Measurements from ENCODE around the gene PRDM13.
"Not testable (repeated sequence)": the region's sequence is repeated elsewhere in the genome, so short reads cannot be mapped to it uniquely, and the experiment has no call there.

PRDM13 gene

GRCh38 chr6:99603421-99604165 is 3.0 kb upstream of the PRDM13 start:
- DNase-seq (ENCODE audit: low read depth, low spot score), result no peak

- no peak for DNase-seq (ENCODE audit: low read depth, low spot score)
Observed at GRCh38 chr6:99604166-99605073, 2.2 kb upstream of the PRDM13 start.

GRCh38 chr6:99605074-99605734 is 1.4 kb upstream of the PRDM13 start:
- DNase-seq (ENCODE audit: low read depth, low spot score), result no peak

GRCh38 chr6:99605911-99606655 is 550 bp upstream of the PRDM13 start:
- DNase-seq (ENCODE audit: low read depth, low spot score), result no peak

- DNase-seq (ENCODE audit: low read depth, low spot score), result no peak
Observed at GRCh38 chr6:99607416-99608036, 893 bp downstream of the PRDM13 start.

GRCh38 chr6:99608059-99608885 is 1.6 kb downstream of the PRDM13 start:
- DNase-seq (ENCODE audit: low read depth, low spot score), result no peak

GRCh38 chr6:99608886-99609482 is 2.4 kb downstream of the PRDM13 start:
- no peak for DNase-seq (ENCODE audit: low read depth, low spot score)

GRCh38 chr6:99609905-99610489 is 3.4 kb downstream of the PRDM13 start:
- DNase-seq (ENCODE audit: low read depth, low spot score), result no peak

GRCh38 chr6:99611148-99611547 is 4.5 kb downstream of the PRDM13 start:
- no peak for DNase-seq (ENCODE audit: low read depth, low spot score)

GRCh38 chr6:99612551-99613408 is 6.1 kb downstream of the PRDM13 start:
- no peak for DNase-seq (ENCODE audit: low read depth, low spot score)

- DNase-seq (ENCODE audit: low read depth, low spot score), result no peak
Observed at GRCh38 chr6:99613409-99613704, 6.7 kb downstream of the PRDM13 start.

- DNase-seq (ENCODE audit: low read depth, low spot score), result no peak
Observed at GRCh38 chr6:99613705-99614429, 7.2 kb downstream of the PRDM13 start.

- DNase-seq (ENCODE audit: low read depth, low spot score), result no peak
Observed at GRCh38 chr6:99614430-99615186, 8.0 kb downstream of the PRDM13 start.

- no peak for DNase-seq (ENCODE audit: low read depth, low spot score)
Observed at GRCh38 chr6:99617131-99617530, 10.5 kb downstream of the PRDM13 start.

GRCh38 chr6:99618649-99619408 is 12.2 kb downstream of the PRDM13 start:
- no peak for DNase-seq (ENCODE audit: low read depth, low spot score)

- no peak for DNase-seq (ENCODE audit: low read depth, low spot score)
Observed at GRCh38 chr6:99619409-99619762, 12.8 kb downstream of the PRDM13 start.

- DNase-seq (ENCODE audit: low read depth, low spot score), result not testable (repeated sequence)
Observed at GRCh38 chr6:99622044-99622443, 15.4 kb downstream of the PRDM13 start.

Measured in activated naive CD8-positive, alpha-beta T cell treated with anti-CD3 and anti-CD28 coated beads, Interleukin-2, amount 50 U/mL, for 16 hours (primary cell).